Measurements from ENCODE around the gene ZFY. TPM values are rescaled to one million over a fixed set of nuclear protein-coding genes. Genes with fewer than 3 reads are reported as not detected.

Gene ZFY
- total and polyA plus RNA-seq, 10 of the 15 experiments (the other 5 are each of a cell fraction or from before 2014, with no cell fraction given) = not detected

DNA sequence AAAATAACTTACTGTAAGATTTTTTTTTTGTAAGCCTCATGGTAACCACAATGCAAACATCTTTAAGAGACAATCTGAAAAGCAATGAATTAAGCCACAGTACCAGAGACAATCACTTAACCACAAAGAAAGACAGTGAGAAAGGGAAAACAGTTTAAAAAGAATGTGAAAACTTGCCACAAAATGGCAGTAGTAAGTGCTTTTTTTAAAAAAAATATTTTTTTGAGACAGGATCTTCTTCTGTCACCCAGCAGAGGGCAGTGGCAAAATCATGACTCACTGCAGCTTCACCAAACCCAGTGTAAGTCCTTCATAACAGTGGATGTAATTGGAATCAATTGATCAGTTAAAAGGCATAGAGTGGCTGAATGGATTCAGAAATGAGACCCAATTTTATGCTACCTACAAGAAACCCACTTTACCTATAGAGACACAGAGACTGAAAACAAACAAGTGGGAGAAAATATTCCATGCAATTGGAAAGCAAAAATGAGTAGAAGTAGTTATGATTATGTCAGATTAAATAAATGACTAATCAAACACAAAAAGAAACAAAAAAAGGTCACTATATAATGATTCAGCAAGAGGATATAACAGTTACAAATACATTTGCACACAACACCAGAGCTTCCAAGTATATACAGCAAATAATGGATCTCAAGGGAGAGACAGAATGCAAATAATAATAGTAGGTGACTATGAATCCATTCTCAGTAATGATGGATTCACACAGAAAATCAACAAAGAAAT lies 21.9 kb upstream of the ZFY start:
- Histone ChIP-seq H3K36me3 (ENCODE audit: control insufficient read depth in 2 of 2, insufficient read depth in 2 of 2, low read length in 1 of 2) (no peaks in the 10 kb centered on the region), H3K9me3 (replicated peaks; ENCODE audit: control insufficient read depth, insufficient read depth, low read length) (no peaks in the 10 kb centered on the region), H3K9ac (ENCODE audit: control insufficient read depth, insufficient read depth, low read length) (no peak overlapping the region), H3K27ac (ENCODE audit: control insufficient read depth, insufficient read depth) (no peak overlapping the region), H4K20me1 (ENCODE audit: control insufficient read depth, insufficient read depth) (no peaks in the 10 kb centered on the region), H3K4me1 (ENCODE audit: control insufficient read depth, insufficient read depth, low read length) (no peaks in the 10 kb centered on the region), H3K4me2 (ENCODE audit: control insufficient read depth, insufficient read depth) (no peak overlapping the region), H3K27me3 (replicated peaks in 1 of 2; ENCODE audit: control insufficient read depth in 2 of 2, insufficient read depth in 2 of 2, low read length in 1 of 2) (no peaks in the 10 kb centered on the region), H2AFZ (ENCODE audit: control insufficient read depth, low read depth, low read length) (no peak overlapping the region), H3K79me2 (ENCODE audit: control insufficient read depth, insufficient read depth, low read length) (no peaks in the 10 kb centered on the region), H3K4me3 (no peak overlapping the region)
- no TSS peak for BruUV-seq (replicated peaks)
- intact Hi-C loops (cut with micrococcal nuclease; ENCODE audit: unreplicated experiment) = no loop called here
- ChIA-PET SMC1A (ENCODE audit: uncharacterized antibody, unreplicated experiment) (no interaction called here), CTCF (no interaction called here), RAD21 (ENCODE audit: unreplicated experiment) (no interaction called here), POLR2A (no interaction called here)
- in situ Hi-C loops (cut with MboI) = no loop called here
- no peak for FAIRE-seq
- ATAC-seq = no peak
- TF ChIP-seq ZSCAN29 (IDR thresholded peaks at IDR 0.05) (no peak), MEF2A (IDR thresholded peaks at IDR 0.05; ENCODE audit: insufficient read depth, low read depth, low read length) (no peak)
- no peak for DNase-seq (ENCODE audit: low read depth, low spot score)

DNA sequence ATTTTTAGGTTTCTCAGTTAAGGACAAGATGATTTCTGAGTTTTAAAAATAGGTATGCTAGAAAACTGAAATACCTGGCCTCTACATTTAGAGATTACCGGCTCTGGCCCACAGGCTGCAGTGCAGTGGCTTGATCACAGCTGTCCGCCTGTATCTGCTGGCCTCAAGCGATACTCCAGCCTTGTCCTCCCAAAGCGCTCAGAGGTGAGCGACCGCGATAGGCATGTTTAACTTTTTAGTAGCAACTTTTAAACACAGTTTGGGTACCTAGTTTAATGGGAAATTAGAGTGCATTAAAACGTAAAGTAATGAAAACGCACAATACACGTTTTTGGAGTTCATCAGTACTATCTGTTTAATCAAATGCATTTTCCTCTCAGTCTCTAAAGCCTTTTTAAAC lies 1.1 kb upstream of the ZFY start:
- Histone ChIP-seq H3K9ac (ENCODE audit: control insufficient read depth, insufficient read depth, low read length) (no peak overlapping the region), H3K4me2 (ENCODE audit: control insufficient read depth, insufficient read depth) (no peak overlapping the region)
- no peak for TF ChIP-seq BCLAF1 (IDR thresholded peaks at IDR 0.05)
- TF ChIP-seq SMAD1 (IDR thresholded peaks at IDR 0.05; ENCODE audit: low read depth, partially characterized antibody) = no peak
- no peak for TF ChIP-seq RELA (IDR thresholded peaks at IDR 0.05; ENCODE audit: borderline replicate concordance, partially characterized antibody)
- TF ChIP-seq CREM (IDR thresholded peaks at IDR 0.05; ENCODE audit: low read depth) = no peak
- no peak for TF ChIP-seq GABPA (IDR thresholded peaks at IDR 0.05; ENCODE audit: low read depth)
- TF ChIP-seq, protein P1, sequence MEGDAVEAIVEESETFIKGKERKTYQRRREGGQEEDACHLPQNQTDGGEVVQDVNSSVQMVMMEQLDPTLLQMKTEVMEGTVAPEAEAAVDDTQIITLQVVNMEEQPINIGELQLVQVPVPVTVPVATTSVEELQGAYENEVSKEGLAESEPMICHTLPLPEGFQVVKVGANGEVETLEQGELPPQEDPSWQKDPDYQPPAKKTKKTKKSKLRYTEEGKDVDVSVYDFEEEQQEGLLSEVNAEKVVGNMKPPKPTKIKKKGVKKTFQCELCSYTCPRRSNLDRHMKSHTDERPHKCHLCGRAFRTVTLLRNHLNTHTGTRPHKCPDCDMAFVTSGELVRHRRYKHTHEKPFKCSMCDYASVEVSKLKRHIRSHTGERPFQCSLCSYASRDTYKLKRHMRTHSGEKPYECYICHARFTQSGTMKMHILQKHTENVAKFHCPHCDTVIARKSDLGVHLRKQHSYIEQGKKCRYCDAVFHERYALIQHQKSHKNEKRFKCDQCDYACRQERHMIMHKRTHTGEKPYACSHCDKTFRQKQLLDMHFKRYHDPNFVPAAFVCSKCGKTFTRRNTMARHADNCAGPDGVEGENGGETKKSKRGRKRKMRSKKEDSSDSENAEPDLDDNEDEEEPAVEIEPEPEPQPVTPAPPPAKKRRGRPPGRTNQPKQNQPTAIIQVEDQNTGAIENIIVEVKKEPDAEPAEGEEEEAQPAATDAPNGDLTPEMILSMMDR (IDR thresholded peaks at IDR 0.05 in 2 of 3, conservative IDR thresholded peaks at IDR 0.05 in 1 of 3; ENCODE audit: control insufficient read depth in 2 of 3, extremely low read depth in 1 of 3, insufficient read depth in 1 of 3, low read depth in 3 of 3, low read length in 3 of 3) = no peak
- no peak for TF ChIP-seq ZNF384 (IDR thresholded peaks at IDR 0.05; ENCODE audit: borderline replicate concordance, low read depth, low read length)

More for the DNA sequence above, 1.1 kb upstream of the ZFY start:
- no peak overlapping the region for H3K4me3 ChIP-seq
- whole genome bisulfite sequencing (ENCODE audit: insufficient coverage, insufficient replicate concordance, low lambda C conversion rate, missing lambda C conversion rate) = no CpG with 5 or more reads among the region's 10 CpGs
- SMC1A ChIA-PET (ENCODE audit: uncharacterized antibody, unreplicated experiment) = no interaction called here
- no peaks in the 10 kb centered on the region for H3K4me1 ChIP-seq (ENCODE audit: control insufficient read depth, insufficient read depth, low read length)
- no peaks in the 10 kb centered on the region for H3K36me3 ChIP-seq (ENCODE audit: control insufficient read depth in 2 of 2, insufficient read depth in 2 of 2, low read length in 1 of 2)
- DNase-seq (ENCODE audit: low read depth, low spot score) (no peak), ATAC-seq (no peak), FAIRE-seq (no peak)
- RAD21 ChIA-PET (ENCODE audit: unreplicated experiment) = no interaction called here
- intact Hi-C loops (cut with micrococcal nuclease; ENCODE audit: unreplicated experiment) = no loop called here
- no peak overlapping the region for H2AFZ ChIP-seq (ENCODE audit: control insufficient read depth, low read depth, low read length)
- H4K20me1 ChIP-seq (ENCODE audit: control insufficient read depth, insufficient read depth) = no peaks in the 10 kb centered on the region
- H3K79me2 ChIP-seq (ENCODE audit: control insufficient read depth, insufficient read depth, low read length) = no peaks in the 10 kb centered on the region
- no TSS peak for BruUV-seq (replicated peaks)
- in situ Hi-C loops (cut with MboI) = no loop called here
- no peaks in the 10 kb centered on the region for H3K27me3 ChIP-seq (replicated peaks in 1 of 2; ENCODE audit: control insufficient read depth in 2 of 2, insufficient read depth in 2 of 2, low read length in 1 of 2)
- POLR2A ChIA-PET = no interaction called here
- H3K9me3 ChIP-seq (replicated peaks; ENCODE audit: control insufficient read depth, insufficient read depth, low read length) = no peaks in the 10 kb centered on the region
- CTCF ChIA-PET = no interaction called here
- no peak overlapping the region for H3K27ac ChIP-seq (ENCODE audit: control insufficient read depth, insufficient read depth)
